K562 (cell line): ENCODE results near the gene FILIP1. TPM values are rescaled to one million over a fixed set of nuclear protein-coding genes. Genes with fewer than 3 reads are reported as not detected.

Experiments
- BCOR ChIP-seq: fragments of 450-650 bp; IDR thresholded peaks from 2 replicates; pipeline ENCODE4 v1.6.1; 2016
- ESRRB ChIP-seq: fragments of 250-450 bp; sonication (Bioruptor Pico); IDR thresholded peaks from 2 replicates; pipeline ENCODE4 v1.5.0; 2020; ENCODE audit warnings: mild to moderate bottlenecking, moderate library complexity, borderline replicate concordance
- MCM2 ChIP-seq: fragments of 450-650 bp; IDR thresholded peaks from 2 replicates; pipeline ENCODE4 v1.6.1; 2017; ENCODE audit warnings: low read depth, mild to moderate bottlenecking
- PML ChIP-seq: IDR thresholded peaks from 2 replicates; pipeline ENCODE4 v1.6.1; 2012; ENCODE audit warnings: low read length, inconsistent platforms
- RUNX1 ChIP-seq: sonication (generic); IDR thresholded peaks from 2 replicates; pipeline ENCODE4 v1.6.1; 2016; ENCODE audit warnings: antibody characterized with exemption, low read depth
- ZNF239 ChIP-seq: fragments of 250-450 bp; sonication (Bioruptor Pico); IDR thresholded peaks from 2 replicates; pipeline ENCODE4 v1.4.0; 2020; ENCODE audit warnings: mild to moderate bottlenecking
- polyA plus RNA-seq, 8 experiments: library from polyadenylated mRNA; depleted of rRNA in 4 of 8; stranded (reverse) in 5 of 8; unstranded in 3 of 8; fragments of >200 nt; fragmentation: Nextera tagmentation in 2 of 8; fragmentation: Illumina TruSeq in 1 of 8; extraction: Ambion mirVana in 2 of 8; extraction: Trizol in 1 of 8; gene quantifications; 2 replicates each; pipeline versions ENCODE4 v1.2.1 to v1.2.3, GENCODE V29; 2011 to 2014; ENCODE audit warnings: inconsistent platforms in 1 of 8, missing spikeins in 1 of 8
- total RNA-seq, 7 experiments: library from RNA; depleted of rRNA in 6 of 7; stranded (reverse); fragments of >200 nt in 6 of 7; fragmentation: Illumina TruSeq in 2 of 7; extraction: Trizol in 2 of 7; gene quantifications; 2 replicates each; pipeline versions ENCODE4 v1.2.1 to v1.2.3, GENCODE V29; 2011 to 2021; ENCODE audit warnings: low replicate concordance in 1 of 7
- TF ChIP-seq, protein P1 (sequence below), 2 experiments: fragments of 450-650 bp; IDR thresholded peaks; 2 replicates each; pipeline ENCODE4 v1.6.1; 2016; ENCODE audit warnings: mild to moderate bottlenecking in 2 of 2, borderline replicate concordance in 1 of 2, low read depth in 1 of 2, moderate library complexity in 1 of 2
- TF ChIP-seq, protein P2 (sequence below): sonication (generic); formaldehyde crosslinking; IDR thresholded peaks from 2 replicates; pipeline ENCODE4 v1.8.0; 2022; ENCODE audit warnings: mild to moderate bottlenecking, missing genetic modification reagents
- TF ChIP-seq, protein P3 (sequence below): fragments of 450-650 bp; conservative IDR thresholded peaks from 2 replicates; pipeline ENCODE4 v1.6.1; 2016; ENCODE audit warnings: missing genetic modification characterization, low read depth, mild to moderate bottlenecking, control low read depth, missing compliant biosample characterization
- TF ChIP-seq, protein P4 (sequence below): fragments of 250-450 bp; sonication (Bioruptor Pico); IDR thresholded peaks from 2 replicates; pipeline ENCODE4 v1.5.0; 2021
- TF ChIP-seq, protein P5 (sequence below): fragments of 250-450 bp; sonication (Bioruptor Pico); IDR thresholded peaks from 2 replicates; pipeline ENCODE4 v1.8.0; 2022; ENCODE audit warnings: inconsistent platforms

The FILIP1 gene
- total and polyA plus RNA-seq, 9 of the 15 experiments (the other 6 are each of a cell fraction or from before 2014, with no cell fraction given): 0.03 to 0.25 (median 0.10) TPM; not detected in 1

DNA sequence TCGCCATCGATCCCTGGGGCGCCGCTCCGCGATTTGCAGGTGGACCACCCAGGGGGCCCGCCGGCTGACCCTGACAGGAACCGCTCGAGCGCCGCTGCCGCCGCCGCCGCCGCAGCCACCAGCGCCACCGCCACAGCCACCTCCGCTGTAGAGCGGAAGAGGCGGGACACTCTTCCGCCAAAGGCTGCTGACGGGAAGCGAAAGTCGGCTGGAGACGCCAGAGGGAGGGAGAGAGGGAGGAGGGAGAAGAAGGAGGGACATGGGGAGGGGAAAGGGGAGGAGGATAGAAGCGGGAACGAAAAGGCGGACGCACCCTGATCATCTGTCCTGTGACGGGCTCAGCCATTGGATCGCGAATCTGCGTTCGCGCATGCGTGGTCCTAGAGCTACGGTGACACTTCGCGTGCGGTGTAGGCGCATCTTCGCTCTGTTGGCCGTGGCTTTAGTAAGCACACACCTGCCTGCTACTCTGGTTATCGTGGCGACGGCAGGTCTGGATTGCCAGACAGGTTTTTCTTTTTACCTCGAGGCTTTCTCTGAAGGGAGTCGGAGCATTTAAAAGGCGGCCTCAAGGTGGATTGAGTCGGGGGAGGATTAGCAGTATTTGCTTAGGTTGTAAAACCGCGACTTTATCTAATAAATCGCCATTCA is 208.8 kb downstream of the FILIP1 start, which contains the start of gene TMEM30A (continued):
- TF ChIP-seq, protein P1, sequence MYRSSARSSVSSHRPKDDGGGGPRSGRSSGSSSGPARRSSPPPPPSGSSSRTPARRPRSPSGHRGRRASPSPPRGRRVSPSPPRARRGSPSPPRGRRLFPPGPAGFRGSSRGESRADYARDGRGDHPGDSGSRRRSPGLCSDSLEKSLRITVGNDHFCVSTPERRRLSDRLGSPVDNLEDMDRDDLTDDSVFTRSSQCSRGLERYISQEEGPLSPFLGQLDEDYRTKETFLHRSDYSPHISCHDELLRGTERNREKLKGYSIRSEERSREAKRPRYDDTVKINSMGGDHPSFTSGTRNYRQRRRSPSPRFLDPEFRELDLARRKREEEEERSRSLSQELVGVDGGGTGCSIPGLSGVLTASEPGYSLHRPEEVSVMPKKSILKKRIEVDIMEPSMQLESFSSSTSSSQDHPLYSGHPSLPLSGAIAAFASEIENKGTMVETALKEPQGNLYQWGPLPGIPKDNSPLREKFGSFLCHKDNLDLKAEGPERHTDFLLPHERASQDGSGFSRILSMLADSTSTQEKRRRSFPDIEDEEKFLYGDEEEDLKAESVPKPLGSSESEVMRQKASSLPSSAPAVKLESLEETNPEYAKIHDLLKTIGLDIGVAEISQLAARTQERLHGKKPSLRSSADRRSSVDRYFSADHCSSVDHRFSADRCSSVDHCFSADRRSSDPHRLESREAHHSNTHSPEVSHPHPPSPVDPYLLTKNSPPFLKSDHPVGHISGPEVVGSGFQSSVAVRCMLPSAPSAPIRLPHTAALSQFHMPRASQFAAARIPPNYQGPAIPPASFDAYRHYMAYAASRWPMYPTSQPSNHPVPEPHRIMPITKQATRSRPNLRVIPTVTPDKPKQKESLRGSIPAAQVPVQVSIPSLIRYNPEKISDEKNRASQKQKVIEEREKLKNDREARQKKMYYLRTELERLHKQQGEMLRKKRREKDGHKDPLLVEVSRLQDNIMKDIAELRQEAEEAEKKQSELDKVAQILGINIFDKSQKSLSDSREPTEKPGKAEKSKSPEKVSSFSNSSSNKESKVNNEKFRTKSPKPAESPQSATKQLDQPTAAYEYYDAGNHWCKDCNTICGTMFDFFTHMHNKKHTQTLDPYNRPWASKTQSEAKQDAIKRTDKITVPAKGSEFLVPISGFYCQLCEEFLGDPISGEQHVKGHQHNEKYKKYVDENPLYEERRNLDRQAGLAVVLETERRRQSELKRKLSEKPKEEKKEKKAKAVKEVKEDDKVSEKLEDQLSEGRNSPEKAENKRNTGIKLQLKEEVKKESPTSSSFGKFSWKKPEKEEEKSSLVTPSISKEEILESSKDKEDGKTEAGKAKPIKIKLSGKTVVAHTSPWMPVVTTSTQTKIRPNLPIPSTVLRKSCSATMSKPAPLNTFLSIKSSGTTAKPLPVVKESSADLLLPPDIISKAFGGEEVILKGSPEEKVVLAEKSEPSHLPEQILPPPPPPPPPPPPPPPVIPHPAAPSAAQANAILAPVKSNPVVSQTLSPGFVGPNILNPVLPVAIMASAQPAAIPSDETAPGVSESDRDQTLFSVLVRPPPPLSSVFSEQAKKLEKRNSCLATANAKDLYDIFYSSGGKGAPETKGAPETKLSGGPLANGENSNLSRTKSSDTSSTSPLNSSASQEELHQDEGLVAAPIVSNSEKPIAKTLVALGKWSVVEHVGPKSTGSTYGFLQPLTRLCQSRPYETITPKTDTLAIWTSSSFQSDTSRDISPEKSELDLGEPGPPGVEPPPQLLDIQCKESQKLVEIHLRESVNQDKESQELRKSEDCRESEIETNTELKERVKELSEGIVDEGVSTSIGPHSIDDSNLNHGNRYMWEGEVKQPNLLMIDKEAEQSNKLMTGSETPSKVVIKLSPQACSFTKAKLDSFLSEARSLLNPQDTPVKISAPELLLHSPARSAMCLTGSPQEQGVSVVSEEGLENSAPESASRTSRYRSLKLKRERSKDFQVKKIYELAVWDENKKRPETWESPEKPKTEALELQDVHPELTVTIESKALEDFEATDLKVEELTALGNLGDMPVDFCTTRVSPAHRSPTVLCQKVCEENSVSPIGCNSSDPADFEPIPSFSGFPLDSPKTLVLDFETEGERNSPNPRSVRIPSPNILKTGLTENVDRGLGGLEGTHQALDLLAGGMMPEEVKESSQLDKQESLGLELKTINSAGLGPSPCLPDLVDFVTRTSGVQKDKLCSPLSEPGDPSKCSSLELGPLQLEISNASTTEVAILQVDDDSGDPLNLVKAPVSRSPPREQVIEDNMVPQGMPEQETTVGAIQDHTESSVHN (IDR thresholded peaks at IDR 0.05; ENCODE audit: borderline replicate concordance in 1 of 2, low read depth in 1 of 2): no peak
- no peak for TF ChIP-seq ESRRB (CRISPR knock-in tag)
- no peak for TF ChIP-seq RUNX1
- TF ChIP-seq MCM2: no peak
- TF ChIP-seq, protein P2, sequence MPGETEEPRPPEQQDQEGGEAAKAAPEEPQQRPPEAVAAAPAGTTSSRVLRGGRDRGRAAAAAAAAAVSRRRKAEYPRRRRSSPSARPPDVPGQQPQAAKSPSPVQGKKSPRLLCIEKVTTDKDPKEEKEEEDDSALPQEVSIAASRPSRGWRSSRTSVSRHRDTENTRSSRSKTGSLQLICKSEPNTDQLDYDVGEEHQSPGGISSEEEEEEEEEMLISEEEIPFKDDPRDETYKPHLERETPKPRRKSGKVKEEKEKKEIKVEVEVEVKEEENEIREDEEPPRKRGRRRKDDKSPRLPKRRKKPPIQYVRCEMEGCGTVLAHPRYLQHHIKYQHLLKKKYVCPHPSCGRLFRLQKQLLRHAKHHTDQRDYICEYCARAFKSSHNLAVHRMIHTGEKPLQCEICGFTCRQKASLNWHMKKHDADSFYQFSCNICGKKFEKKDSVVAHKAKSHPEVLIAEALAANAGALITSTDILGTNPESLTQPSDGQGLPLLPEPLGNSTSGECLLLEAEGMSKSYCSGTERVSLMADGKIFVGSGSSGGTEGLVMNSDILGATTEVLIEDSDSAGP (CRISPR knock-in tag): no peak
- TF ChIP-seq, protein P3, sequence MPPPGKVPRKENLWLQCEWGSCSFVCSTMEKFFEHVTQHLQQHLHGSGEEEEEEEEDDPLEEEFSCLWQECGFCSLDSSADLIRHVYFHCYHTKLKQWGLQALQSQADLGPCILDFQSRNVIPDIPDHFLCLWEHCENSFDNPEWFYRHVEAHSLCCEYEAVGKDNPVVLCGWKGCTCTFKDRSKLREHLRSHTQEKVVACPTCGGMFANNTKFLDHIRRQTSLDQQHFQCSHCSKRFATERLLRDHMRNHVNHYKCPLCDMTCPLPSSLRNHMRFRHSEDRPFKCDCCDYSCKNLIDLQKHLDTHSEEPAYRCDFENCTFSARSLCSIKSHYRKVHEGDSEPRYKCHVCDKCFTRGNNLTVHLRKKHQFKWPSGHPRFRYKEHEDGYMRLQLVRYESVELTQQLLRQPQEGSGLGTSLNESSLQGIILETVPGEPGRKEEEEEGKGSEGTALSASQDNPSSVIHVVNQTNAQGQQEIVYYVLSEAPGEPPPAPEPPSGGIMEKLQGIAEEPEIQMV: no peak
- TF ChIP-seq PML: peak; percentile 61
- TF ChIP-seq, protein P4, sequence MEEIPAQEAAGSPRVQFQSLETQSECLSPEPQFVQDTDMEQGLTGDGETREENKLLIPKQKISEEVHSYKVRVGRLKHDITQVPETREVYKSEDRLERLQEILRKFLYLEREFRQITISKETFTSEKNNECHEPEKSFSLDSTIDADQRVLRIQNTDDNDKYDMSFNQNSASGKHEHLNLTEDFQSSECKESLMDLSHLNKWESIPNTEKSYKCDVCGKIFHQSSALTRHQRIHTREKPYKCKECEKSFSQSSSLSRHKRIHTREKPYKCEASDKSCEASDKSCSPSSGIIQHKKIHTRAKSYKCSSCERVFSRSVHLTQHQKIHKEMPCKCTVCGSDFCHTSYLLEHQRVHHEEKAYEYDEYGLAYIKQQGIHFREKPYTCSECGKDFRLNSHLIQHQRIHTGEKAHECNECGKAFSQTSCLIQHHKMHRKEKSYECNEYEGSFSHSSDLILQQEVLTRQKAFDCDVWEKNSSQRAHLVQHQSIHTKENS (CRISPR knock-in tag): no peak
- no peak for TF ChIP-seq ZNF239
- TF ChIP-seq, protein P5, sequence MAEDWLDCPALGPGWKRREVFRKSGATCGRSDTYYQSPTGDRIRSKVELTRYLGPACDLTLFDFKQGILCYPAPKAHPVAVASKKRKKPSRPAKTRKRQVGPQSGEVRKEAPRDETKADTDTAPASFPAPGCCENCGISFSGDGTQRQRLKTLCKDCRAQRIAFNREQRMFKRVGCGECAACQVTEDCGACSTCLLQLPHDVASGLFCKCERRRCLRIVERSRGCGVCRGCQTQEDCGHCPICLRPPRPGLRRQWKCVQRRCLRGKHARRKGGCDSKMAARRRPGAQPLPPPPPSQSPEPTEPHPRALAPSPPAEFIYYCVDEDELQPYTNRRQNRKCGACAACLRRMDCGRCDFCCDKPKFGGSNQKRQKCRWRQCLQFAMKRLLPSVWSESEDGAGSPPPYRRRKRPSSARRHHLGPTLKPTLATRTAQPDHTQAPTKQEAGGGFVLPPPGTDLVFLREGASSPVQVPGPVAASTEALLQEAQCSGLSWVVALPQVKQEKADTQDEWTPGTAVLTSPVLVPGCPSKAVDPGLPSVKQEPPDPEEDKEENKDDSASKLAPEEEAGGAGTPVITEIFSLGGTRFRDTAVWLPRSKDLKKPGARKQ: no peak
- TF ChIP-seq BCOR: peak; percentile 56; the same call in 1 of the 2 replicates
